ENCODE data around the gene RAD51B.

Gene RAD51B

DNA sequence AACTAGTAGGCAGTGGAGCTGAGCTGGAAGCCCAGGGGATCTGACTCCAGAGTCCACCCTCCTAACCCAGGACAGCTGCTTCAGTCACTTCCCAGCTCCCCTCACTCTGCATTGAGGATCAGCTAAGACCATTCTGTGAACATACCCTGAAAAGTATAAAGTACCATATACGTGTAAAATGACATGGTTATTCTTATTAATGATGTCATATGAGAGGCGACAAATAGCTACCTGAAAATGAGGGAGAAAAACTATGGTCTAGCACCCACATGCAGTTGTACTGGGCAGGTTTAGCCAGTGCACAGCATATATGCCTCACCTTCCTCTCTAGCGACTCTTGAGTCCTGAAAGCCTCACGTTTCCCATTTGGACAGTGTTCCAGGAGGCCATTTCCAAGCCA is 461.9 kb downstream of the RAD51B start:
- Histone ChIP-seq H3K27me3 (ENCODE audit: insufficient read depth, poor library complexity, severe bottlenecking) (no peaks in the 10 kb centered on the region), H3K4me1 (ENCODE audit: insufficient read depth, poor library complexity, severe bottlenecking) (peaks cover 6% of the 10 kb centered on the region), H3K36me3 (ENCODE audit: low read depth) (no peaks in the 10 kb centered on the region), H3K27ac (ENCODE audit: poor library complexity, severe bottlenecking) (no peak overlapping the region), H3K9me3 (ENCODE audit: severe bottlenecking) (no peaks in the 10 kb centered on the region), H3K4me3 (ENCODE audit: severe bottlenecking) (no peak overlapping the region)
- DNase-seq (ENCODE audit: low spot score): no peak
- TF ChIP-seq, protein P1, sequence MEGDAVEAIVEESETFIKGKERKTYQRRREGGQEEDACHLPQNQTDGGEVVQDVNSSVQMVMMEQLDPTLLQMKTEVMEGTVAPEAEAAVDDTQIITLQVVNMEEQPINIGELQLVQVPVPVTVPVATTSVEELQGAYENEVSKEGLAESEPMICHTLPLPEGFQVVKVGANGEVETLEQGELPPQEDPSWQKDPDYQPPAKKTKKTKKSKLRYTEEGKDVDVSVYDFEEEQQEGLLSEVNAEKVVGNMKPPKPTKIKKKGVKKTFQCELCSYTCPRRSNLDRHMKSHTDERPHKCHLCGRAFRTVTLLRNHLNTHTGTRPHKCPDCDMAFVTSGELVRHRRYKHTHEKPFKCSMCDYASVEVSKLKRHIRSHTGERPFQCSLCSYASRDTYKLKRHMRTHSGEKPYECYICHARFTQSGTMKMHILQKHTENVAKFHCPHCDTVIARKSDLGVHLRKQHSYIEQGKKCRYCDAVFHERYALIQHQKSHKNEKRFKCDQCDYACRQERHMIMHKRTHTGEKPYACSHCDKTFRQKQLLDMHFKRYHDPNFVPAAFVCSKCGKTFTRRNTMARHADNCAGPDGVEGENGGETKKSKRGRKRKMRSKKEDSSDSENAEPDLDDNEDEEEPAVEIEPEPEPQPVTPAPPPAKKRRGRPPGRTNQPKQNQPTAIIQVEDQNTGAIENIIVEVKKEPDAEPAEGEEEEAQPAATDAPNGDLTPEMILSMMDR (IDR thresholded peaks at IDR 0.05; ENCODE audit: poor library complexity, severe bottlenecking): no peak
- ATAC-seq (ENCODE audit: low read depth): no peak

DNA sequence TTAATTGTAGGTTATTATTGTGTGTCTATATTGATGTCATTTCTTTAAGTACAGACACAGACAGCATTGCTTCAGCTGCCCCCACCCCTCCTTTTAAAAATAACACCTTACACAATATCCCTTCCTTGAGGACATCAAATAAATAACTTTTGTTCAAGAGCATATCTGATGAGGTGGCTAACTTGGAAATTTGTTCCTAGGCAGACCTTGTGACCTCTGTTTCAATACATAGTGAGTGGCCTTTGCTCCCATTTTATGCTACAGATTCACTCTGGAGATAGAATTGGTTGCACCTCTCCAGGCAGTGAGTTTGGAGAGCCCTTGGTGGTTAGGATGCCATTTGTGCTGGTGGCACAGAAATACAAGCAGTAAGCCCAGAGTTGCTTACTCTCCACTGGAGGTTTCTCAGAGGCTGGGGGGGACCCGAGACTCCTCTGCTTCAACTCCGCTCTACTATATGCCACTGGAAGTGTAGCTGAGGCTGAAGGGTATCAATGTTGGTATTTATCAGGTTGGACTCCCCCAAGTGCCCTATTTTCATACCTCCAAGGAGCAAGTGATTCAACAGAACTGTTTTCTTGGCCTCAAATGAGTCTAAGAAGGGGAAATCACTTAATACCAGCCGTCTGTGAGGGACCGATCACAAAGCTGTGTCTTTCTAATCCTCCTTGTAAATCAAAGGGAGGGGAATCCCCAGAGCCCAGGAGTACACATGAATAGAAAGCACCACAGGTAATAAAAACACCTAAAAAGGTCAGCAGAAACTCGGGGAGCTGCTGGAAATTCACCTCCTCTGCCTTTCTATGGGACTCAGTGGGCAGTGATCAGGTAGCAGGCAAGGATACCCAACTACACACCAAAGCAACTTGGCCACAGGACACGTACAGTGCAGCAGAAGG is 463.1 kb downstream of the RAD51B start:
- H3K4me1 ChIP-seq (ENCODE audit: insufficient read depth, poor library complexity, severe bottlenecking): peaks cover 6% of the 10 kb centered on the region
- DNase-seq (ENCODE audit: low spot score): no peak
- H3K27me3 ChIP-seq (ENCODE audit: insufficient read depth, poor library complexity, severe bottlenecking): no peaks in the 10 kb centered on the region
- H3K27ac ChIP-seq (ENCODE audit: poor library complexity, severe bottlenecking): no peak overlapping the region
- no peaks in the 10 kb centered on the region for H3K9me3 ChIP-seq (ENCODE audit: severe bottlenecking)
- TF ChIP-seq, protein P1 (IDR thresholded peaks at IDR 0.05; ENCODE audit: poor library complexity, severe bottlenecking): no peak
- no peaks in the 10 kb centered on the region for H3K36me3 ChIP-seq (ENCODE audit: low read depth)
- H3K4me3 ChIP-seq (ENCODE audit: severe bottlenecking): no peak overlapping the region
- ATAC-seq (ENCODE audit: low read depth): no peak

DNA sequence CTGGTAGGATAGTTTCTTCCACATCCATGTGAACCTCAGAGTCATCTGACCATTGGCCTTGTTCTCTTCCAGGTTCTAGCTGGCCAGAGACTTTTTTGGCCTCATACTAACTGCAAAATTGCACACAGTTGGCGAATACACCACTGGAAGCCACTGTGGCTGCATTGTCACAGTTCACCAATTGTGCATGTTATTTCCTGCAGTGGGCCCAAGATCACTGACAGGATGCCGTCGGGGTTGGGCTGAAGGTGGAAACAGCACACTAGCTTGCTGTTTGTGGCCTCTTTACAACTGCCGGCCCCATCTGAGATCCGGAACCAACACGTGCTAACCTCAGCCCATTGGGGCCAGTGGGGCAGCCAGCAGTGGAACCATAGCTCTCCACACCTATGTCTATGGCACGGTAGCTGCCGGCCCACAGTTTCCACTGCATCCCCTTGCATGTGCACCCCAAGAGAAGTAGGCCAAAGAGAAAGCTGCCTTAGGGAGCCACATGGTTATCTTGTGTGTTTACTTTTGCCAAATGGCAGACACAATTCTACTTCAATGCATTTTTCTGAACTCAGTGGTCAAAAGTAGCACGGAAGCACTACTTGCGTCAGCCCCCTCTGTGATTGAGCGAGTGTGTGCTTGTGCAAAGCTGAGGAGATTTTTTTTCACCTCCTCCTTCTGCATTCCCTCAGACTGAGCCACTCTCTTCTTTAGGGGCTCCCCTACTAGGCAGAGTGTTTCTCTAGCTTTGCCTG is 464.0 kb downstream of the RAD51B start:
- Histone ChIP-seq H3K27ac (ENCODE audit: poor library complexity, severe bottlenecking) (no peak overlapping the region), H3K4me3 (ENCODE audit: severe bottlenecking) (no peak overlapping the region), H3K36me3 (ENCODE audit: low read depth) (no peaks in the 10 kb centered on the region), H3K9me3 (ENCODE audit: severe bottlenecking) (no peaks in the 10 kb centered on the region), H3K27me3 (ENCODE audit: insufficient read depth, poor library complexity, severe bottlenecking) (no peaks in the 10 kb centered on the region), H3K4me1 (ENCODE audit: insufficient read depth, poor library complexity, severe bottlenecking) (peaks cover 4% of the 10 kb centered on the region)
- TF ChIP-seq, protein P1 (IDR thresholded peaks at IDR 0.05; ENCODE audit: poor library complexity, severe bottlenecking): no peak
- ATAC-seq (ENCODE audit: low read depth) (no peak), DNase-seq (ENCODE audit: low spot score) (no peak)

DNA sequence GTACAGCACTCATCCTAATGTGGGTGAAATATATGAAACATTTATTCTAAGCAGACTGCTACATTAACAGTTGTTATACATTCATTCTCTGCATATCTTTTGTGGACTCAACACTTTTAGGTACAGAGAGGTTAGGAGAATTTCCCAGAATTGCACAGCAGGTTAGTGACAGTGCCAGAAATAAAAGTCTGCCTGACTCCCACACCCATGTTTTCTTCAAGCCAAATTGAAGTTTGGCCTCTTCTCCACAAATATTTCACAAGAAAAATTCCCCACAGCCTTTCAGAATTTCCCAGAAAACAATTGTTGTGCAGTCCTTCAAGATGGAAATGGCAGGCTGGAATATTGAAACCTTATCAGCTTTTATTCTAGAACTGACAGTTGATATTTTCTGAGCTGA is 464.8 kb downstream of the RAD51B start:
- no peak overlapping the region for H3K4me3 ChIP-seq (ENCODE audit: severe bottlenecking)
- no peaks in the 10 kb centered on the region for H3K9me3 ChIP-seq (ENCODE audit: severe bottlenecking)
- H3K4me1 ChIP-seq (ENCODE audit: insufficient read depth, poor library complexity, severe bottlenecking): no peaks in the 10 kb centered on the region
- no peaks in the 10 kb centered on the region for H3K36me3 ChIP-seq (ENCODE audit: low read depth)
- no peak overlapping the region for H3K27ac ChIP-seq (ENCODE audit: poor library complexity, severe bottlenecking)
- TF ChIP-seq, protein P1 (IDR thresholded peaks at IDR 0.05; ENCODE audit: poor library complexity, severe bottlenecking): no peak
- ATAC-seq (ENCODE audit: low read depth) (no peak), DNase-seq (ENCODE audit: low spot score) (no peak)
- no peaks in the 10 kb centered on the region for H3K27me3 ChIP-seq (ENCODE audit: insufficient read depth, poor library complexity, severe bottlenecking)

All from RWPE2 (cell line).